SJSA1 (cell line): ENCODE data around the gene NEK10. TPM values are rescaled to one million over a fixed set of nuclear protein-coding genes. Genes with fewer than 3 reads are reported as not detected.

Experiments
- DNase-seq, 2 experiments: peaks; one replicate each; pipeline ENCODE4 v3.0.0-alpha.2; 2015 to 2020; ENCODE audit warnings: low spot score in 2 of 2, low read depth in 1 of 2
- H3K27ac ChIP-seq: fragments of 250-450 bp; sonication (Bioruptor Pico); 2 replicates; pipeline ENCODE4 v1.5.1; 2020; ENCODE audit warnings: mild to moderate bottlenecking, moderate library complexity
- H3K27me3 ChIP-seq: fragments of 250-450 bp; sonication (Bioruptor Pico); replicated peaks from 2 replicates; pipeline ENCODE4 v1.5.1; 2020; ENCODE audit warnings: mild to moderate bottlenecking, moderate library complexity
- H3K36me3 ChIP-seq: fragments of 250-450 bp; sonication (Bioruptor Pico); 2 replicates; pipeline ENCODE4 v1.5.1; 2020; ENCODE audit warnings: mild to moderate bottlenecking
- H3K4me1 ChIP-seq: fragments of 250-450 bp; sonication (Bioruptor Pico); replicated peaks from 2 replicates; pipeline ENCODE4 v1.6.1; 2021; ENCODE audit warnings: mild to moderate bottlenecking
- H3K4me3 ChIP-seq: fragments of 250-450 bp; sonication (Bioruptor Pico); 2 replicates; pipeline ENCODE4 v1.5.1; 2020; ENCODE audit warnings: mild to moderate bottlenecking
- H3K9me3 ChIP-seq: fragments of 250-450 bp; sonication (Bioruptor Pico); replicated peaks from 2 replicates; pipeline ENCODE4 v1.5.1; 2020; ENCODE audit warnings: mild to moderate bottlenecking
- total RNA-seq: library from RNA; depleted of rRNA; stranded (reverse); fragments of >200 nt; shearing (Covaris generic); gene quantifications from 2 replicates; pipeline ENCODE4 v1.2.3, GENCODE V29; 2014

NEK10 gene
- total RNA-seq, 1 experiment from 2014 or later, result 1.8 TPM

- Histone ChIP-seq H3K4me3 (no peak overlapping the region), H3K27ac (no peak overlapping the region), H3K4me1 (peaks cover 24% of the 10 kb centered on the region), H3K36me3 (no peaks in the 10 kb centered on the region), H3K27me3 (no peaks in the 10 kb centered on the region), H3K9me3 (0 out of 2 replicates have a peak, but pooled peaks cover 3% of the 10 kb centered on the region)
- DNase-seq, result no peak
Observed at GRCh38 chr3:27220166-27220565, 149.0 kb downstream of the NEK10 start.

- peaks cover 24% of the 10 kb centered on the region for H3K4me1 ChIP-seq
- H3K27ac ChIP-seq, result no peak overlapping the region
- H3K27me3 ChIP-seq, result no peaks in the 10 kb centered on the region
- H3K9me3 ChIP-seq, result 0 out of 2 replicates have a peak, but pooled peaks cover 3% of the 10 kb centered on the region
- no peaks in the 10 kb centered on the region for H3K36me3 ChIP-seq
- no peak for DNase-seq
- no peak overlapping the region for H3K4me3 ChIP-seq
Observed at GRCh38 chr3:27219127-27219845, 149.9 kb downstream of the NEK10 start.

GRCh38 chr3:27216955-27217552 lies 152.1 kb downstream of the NEK10 start:
- Histone ChIP-seq H3K27ac (peak overlapping the region; percentile 75), H3K27me3 (no peaks in the 10 kb centered on the region), H3K36me3 (no peaks in the 10 kb centered on the region), H3K4me1 (peaks cover 24% of the 10 kb centered on the region), H3K9me3 (0 out of 2 replicates have a peak, but pooled peaks cover 3% of the 10 kb centered on the region), H3K4me3 (no peak overlapping the region)
- DNase-seq, result peak; percentile 36 to 79

GRCh38 chr3:27216295-27216855 lies 152.8 kb downstream of the NEK10 start:
- Histone ChIP-seq H3K36me3 (no peaks in the 10 kb centered on the region), H3K27ac (peak overlapping the region; percentile 75), H3K4me1 (peaks cover 24% of the 10 kb centered on the region), H3K27me3 (no peaks in the 10 kb centered on the region), H3K9me3 (0 out of 2 replicates have a peak, but pooled peaks cover 3% of the 10 kb centered on the region), H3K4me3 (no peak overlapping the region)
- no peak for DNase-seq

- no peak for DNase-seq
- no peaks in the 10 kb centered on the region for H3K36me3 ChIP-seq
- no peak overlapping the region for H3K27ac ChIP-seq
- no peaks in the 10 kb centered on the region for H3K9me3 ChIP-seq
- H3K4me1 ChIP-seq, result peaks cover 27% of the 10 kb centered on the region
- H3K27me3 ChIP-seq, result no peaks in the 10 kb centered on the region
- H3K4me3 ChIP-seq, result no peak overlapping the region
Observed at GRCh38 chr3:27213450-27213849, 155.7 kb downstream of the NEK10 start.

- Histone ChIP-seq H3K36me3 (no peaks in the 10 kb centered on the region), H3K4me1 (peaks cover 10% of the 10 kb centered on the region), H3K27ac (no peak overlapping the region), H3K9me3 (no peaks in the 10 kb centered on the region), H3K27me3 (no peaks in the 10 kb centered on the region), H3K4me3 (no peak overlapping the region)
- no peak for DNase-seq
Observed at GRCh38 chr3:27209617-27210264, 159.4 kb downstream of the NEK10 start.

- Histone ChIP-seq H3K4me1 (peaks cover 10% of the 10 kb centered on the region), H3K9me3 (no peaks in the 10 kb centered on the region), H3K27ac (no peak overlapping the region), H3K4me3 (no peak overlapping the region), H3K36me3 (no peaks in the 10 kb centered on the region), H3K27me3 (no peaks in the 10 kb centered on the region)
- DNase-seq, result no peak
Observed at GRCh38 chr3:27208961-27209616, 160.1 kb downstream of the NEK10 start.

- no peak for DNase-seq
- no peaks in the 10 kb centered on the region for H3K36me3 ChIP-seq
- H3K4me1 ChIP-seq, result no peaks in the 10 kb centered on the region
- H3K27me3 ChIP-seq, result no peaks in the 10 kb centered on the region
- H3K9me3 ChIP-seq, result no peaks in the 10 kb centered on the region
- H3K4me3 ChIP-seq, result no peak overlapping the region
- no peak overlapping the region for H3K27ac ChIP-seq
Observed at GRCh38 chr3:27202959-27203358, 166.2 kb downstream of the NEK10 start.

GRCh38 chr3:27201492-27201891 lies 167.7 kb downstream of the NEK10 start:
- Histone ChIP-seq H3K36me3 (no peaks in the 10 kb centered on the region), H3K27ac (no peak overlapping the region), H3K27me3 (no peaks in the 10 kb centered on the region), H3K4me1 (no peaks in the 10 kb centered on the region), H3K4me3 (no peak overlapping the region), H3K9me3 (no peaks in the 10 kb centered on the region)
- no peak for DNase-seq

GRCh38 chr3:27200721-27201489 lies 168.3 kb downstream of the NEK10 start:
- Histone ChIP-seq H3K9me3 (no peaks in the 10 kb centered on the region), H3K27me3 (no peaks in the 10 kb centered on the region), H3K36me3 (no peaks in the 10 kb centered on the region), H3K4me3 (no peak overlapping the region), H3K4me1 (no peaks in the 10 kb centered on the region), H3K27ac (no peak overlapping the region)
- no peak for DNase-seq

GRCh38 chr3:27194861-27195483 lies 174.2 kb downstream of the NEK10 start:
- Histone ChIP-seq H3K4me3 (no peak overlapping the region), H3K4me1 (peaks cover 19% of the 10 kb centered on the region), H3K9me3 (no peaks in the 10 kb centered on the region), H3K27me3 (no peaks in the 10 kb centered on the region), H3K36me3 (no peaks in the 10 kb centered on the region), H3K27ac (peak overlapping the region; percentile 78)
- DNase-seq, result peak in 1 of 2 experiments; percentile 29

- peaks cover 19% of the 10 kb centered on the region for H3K4me1 ChIP-seq
- no peak for DNase-seq
- no peak overlapping the region for H3K4me3 ChIP-seq
- H3K36me3 ChIP-seq, result no peaks in the 10 kb centered on the region
- no peak overlapping the region; the same call in 1 of the 2 replicates for H3K27ac ChIP-seq
- no peaks in the 10 kb centered on the region for H3K27me3 ChIP-seq
- no peaks in the 10 kb centered on the region for H3K9me3 ChIP-seq
Observed at GRCh38 chr3:27193056-27193455, 176.1 kb downstream of the NEK10 start.
